GM18909 (cell line): ENCODE measurements around the gene EPN3.

Experiments used
- ATAC-seq: cut with Tn5 transposase; IDR thresholded peaks from one replicate; pipeline ENCODE4 v1.9.1; 2021; ENCODE audit warnings: mild to moderate bottlenecking; ENCODE audit not compliant: unreplicated experiment, poor library complexity

The EPN3 gene

DNA sequence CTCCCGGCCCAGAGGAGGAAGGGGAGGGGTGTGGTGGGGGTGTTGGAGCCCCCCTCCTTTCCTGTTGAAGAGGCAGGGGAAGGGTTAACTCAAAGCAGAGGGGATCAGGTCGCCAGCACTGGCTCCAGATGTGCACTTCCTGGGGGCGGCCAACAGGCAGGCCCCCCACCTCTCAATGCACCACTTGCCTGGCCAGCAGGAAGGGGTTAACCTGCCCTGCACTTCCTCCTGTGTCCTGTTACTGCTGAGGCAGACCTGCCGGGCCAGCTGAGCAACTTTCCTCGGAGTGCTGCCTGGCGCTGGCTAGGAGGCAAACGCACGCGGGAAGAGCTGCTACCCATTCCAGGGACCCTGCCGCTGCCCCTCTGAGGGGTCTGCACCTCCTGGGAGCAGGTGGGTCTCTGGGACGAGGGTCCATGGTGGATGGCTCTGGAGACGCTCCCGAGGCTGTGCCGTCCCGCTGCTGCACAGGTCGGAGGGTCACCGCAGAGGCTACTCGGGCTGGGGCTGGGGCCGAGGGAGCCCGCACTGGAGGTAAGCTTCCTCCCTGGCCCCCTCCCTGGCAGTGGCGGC is at the start of gene EPN3:
EPN3 (plus strand) TSS at position 284 of the 573 bp plus-strand sequence. CDS start 3,822 bp downstream, outside the sequence.
- ATAC-seq: no peak

DNA sequence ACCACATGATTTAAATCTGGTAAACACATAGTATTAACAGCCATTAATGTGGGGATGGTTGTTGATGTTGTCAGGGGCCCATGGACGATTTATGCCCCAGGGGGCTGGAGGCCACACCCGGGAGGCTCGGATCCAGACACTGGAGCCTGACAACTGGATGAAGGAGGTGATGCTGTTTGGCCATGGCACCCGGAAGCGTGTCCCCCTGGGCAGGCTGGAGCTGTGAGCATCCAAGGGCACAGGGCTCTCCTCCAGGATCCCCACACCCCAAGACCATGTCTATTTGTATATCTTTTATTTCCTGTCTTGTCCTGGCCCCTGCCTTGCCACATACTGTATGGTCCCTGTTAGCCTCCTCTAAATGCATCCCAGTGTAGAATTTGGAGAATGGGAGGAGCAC is 49.3 kb upstream of the EPN3 start:
- ATAC-seq: no peak

DNA sequence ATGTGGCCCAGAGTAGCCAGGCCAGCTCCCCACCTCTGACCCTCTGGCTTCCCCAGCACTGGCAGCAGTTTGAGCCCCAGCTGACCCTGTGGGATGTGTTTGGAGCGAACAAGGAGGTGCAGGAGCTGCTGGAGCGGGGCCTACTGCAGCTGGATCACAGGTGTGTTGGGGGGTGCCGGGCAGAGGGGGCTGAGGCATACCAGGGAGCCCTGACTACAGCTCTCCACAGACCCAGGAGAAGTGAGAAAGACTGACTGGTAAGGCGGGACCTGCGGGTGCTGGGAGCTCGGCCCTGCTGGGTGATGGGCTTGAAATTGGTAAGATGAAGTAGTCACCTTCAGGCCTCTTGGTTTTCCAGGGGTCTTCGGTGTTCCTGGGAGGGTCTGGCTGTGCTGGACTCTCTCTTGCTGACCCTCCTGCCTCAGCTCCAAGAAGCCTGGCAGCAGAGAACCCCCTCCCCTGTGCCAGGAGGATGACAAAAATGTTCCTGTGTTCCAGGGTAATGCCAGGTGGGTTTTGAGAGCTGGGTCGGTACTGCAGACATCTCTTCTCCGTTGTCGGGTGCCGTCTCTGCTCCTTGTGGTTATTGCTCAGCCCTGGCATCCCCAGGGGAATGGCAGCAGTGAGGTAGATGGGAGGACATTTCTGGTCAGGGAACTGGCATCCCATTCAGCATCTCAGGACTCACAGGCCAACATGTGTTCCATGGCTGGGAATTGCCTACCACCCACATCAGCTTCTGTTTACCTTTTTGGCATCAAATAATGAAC is 48.0 kb upstream of the EPN3 start:
- no peak for ATAC-seq

DNA sequence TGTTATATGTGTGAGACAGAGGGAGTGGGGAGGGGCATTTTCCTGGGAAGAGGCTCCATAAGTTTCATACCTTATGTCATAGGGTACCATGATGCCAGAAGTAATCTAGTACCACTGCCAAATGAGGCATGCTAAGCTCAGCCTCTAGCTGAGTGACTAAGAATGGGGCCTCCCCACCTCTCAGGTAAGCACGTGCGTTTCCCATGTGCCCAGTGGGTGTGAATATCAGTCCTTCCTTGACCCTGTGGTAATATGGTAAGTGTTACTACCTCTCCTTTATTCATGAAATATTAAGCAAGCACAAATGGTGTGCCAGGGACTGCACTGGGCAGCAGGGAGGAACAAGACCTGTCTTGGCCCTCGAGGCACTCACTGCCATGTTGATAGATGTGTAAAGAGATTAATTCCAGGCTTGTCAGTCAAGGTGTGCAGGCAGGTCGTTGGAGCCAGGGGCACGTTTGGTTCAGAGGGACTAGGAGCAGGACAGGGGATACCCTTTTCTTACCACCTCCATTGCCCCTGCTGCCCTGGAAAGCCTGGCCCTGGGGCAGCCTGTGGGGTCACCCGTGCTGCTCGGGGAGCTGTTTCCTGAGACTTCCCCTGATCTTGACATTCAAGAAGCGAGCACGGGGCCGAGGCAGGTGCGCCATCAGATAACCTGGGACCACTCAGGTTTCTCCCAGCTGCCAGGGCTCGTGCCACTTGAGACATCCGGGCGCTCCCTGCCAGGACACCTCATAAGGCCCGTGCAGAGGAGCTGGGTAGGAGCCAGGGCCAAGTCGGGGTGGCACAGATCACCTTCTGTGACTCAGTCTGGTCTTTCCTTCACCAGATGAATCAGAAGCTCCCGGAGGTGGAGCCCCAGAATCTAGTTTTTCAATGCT is 45.1 kb upstream of the EPN3 start:
- ATAC-seq: no peak

DNA sequence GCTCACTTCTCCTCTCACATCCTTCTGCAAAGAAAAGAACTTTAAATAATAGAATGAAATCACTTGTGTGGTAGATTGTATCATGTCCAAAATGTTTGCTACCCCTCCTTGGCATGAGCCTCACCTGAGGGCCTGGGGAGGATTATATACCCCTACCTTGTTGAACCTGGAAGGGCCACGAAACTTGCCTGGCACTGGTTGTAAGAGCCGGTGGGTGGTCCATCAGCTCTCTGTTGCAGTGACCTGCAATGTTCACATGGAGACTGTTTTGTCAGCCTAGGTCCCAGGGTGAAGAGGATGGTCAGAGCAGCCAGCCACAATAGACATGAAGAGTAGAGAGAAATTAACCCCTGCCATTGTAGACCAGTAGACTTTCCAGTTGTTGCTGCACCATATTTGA is 43.7 kb upstream of the EPN3 start:
- no peak for ATAC-seq

DNA sequence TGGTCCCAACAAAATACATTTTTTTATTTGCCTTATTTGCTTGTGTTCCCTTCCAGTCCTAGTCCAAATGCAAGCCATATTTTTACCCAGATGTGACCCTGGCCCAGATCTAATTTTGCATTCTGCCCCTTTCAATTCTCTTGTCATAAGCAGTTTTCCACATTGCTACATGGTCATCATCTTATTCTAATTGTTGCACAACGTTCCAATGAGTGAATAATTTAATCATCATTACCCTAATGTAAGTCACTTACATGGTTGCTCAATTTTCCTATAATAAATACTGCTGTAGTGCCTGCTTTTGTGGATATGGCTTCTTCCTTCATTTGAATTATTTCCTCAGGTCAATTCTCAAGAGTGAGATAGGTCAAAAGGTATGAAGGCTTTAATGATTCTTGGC is 41.0 kb upstream of the EPN3 start:
- ATAC-seq: no peak

DNA sequence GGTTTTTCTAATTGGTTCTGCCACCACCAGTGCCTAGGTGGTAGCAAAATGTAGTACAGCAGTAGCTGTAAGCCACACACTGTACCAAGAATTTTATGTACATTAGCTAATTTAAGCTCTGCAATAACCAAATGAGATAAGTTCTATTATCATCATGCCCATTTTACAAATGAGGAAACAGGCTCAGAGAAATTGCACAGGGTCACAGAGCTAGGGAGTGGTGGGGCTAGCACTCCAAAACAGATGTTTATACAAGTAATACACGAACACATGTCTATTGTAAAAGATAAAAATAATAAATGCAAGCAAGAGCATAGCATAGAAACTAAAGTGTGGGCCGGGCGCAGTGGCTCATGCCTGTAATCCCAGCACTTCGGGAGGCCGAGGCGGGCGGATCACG is 40.3 kb upstream of the EPN3 start:
- no peak for ATAC-seq

DNA sequence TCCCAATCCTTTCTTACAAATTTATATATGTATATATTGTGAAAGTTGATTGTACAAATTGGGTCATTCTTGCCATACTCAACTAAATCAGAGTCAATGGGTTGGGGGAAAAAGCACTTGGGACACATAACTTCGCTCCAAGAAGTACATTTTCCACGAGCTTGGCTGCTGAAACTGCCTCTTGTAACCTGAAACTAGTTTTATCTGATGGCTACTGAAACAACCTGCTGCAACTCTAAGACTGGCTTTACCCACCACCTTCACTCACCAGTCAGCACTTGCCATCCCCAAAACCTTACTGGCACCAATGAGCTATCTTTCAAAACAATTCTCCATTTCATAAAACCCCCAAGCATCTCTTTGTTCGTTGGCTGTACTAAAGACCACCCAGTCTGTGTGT is 38.8 kb upstream of the EPN3 start:
- ATAC-seq: no peak

DNA sequence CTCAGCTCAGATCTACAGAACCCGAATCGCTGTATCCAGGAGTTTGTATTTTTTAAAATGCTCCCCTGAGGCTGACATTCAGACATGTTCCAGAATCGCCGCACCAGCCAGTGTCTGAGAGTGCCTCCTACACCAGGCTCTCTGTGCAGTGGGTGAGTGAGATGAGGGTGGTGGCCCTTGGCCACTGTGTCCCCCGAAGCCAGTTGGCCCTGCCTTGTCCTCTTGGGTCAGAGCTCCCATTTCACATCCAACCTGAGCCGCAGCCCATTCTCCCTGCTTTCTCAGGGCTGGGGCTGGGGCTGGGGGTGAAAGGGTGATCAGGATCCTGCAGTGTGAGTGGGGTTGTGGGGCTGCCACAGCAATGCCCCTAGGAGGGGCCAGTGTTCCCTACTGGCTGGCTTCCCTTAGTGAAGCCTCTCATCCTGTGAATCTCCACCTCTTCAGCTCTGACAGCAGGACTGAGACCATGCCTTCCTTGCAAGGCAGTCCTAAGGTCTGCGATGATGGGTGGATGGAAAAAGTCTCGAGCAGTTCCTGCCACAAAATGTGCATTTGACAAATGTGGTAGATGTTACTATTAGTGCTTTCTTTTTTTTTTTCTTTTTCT is 37.2 kb upstream of the EPN3 start:
- ATAC-seq: no peak

DNA sequence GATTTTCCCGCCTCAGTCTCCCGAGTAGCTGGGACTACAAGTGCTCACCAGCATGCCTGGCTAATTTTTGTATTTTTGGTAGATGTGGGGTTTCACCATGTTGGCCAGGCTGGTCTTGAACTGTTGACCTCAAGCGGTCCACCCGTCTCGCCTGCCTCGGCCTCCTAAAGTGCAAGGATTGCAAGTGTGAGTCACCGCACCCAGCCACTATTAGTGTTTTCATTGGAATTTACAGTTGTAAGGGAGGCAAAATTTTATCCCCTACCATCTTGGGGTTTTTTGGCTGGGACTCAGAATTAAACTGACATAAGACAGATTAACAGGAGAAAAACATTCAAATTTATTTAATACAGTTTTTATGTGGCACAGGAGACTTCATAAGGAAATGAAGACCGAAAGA is 36.6 kb upstream of the EPN3 start:
- ATAC-seq: no peak

DNA sequence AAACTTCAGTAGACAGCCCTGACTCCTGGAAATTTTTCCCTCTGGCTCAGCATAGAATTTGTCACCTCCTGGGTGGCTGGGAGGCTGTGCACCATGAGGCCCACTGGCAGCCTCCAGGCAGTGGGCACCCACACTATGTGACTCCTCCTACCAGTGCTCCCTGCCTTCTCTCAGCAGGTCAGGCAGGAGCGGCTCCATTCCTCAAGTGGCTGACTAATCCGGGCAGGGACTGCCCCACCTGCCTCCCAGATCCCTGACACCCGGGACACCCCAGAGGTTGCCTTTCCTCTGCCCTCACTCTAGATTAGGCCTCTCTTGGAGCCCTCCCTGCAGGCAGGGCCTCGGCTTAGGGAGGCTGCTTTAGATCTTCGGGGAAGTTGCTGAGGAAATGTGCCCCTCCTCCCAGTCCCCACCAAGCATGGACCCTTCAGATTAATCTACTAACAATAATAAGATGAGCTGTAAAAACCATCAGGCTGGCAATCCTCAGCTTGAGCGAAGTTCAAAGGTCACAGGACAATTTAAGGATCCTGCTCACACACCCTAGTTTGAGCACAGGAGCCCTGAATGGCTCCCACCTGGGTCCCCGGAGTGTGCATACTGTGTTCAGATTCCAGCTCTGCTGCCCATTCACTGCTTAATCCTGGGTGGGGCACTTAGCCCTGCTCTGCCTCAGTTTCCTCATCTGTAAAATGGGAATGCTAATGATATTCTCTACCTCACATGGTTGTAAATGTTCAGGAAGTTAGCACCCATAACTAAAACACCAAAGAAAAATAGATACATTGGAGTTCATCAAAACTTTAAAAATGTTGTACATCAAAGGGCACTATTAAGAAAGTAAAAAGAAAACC is 34.3 kb upstream of the EPN3 start:
- no peak for ATAC-seq

DNA sequence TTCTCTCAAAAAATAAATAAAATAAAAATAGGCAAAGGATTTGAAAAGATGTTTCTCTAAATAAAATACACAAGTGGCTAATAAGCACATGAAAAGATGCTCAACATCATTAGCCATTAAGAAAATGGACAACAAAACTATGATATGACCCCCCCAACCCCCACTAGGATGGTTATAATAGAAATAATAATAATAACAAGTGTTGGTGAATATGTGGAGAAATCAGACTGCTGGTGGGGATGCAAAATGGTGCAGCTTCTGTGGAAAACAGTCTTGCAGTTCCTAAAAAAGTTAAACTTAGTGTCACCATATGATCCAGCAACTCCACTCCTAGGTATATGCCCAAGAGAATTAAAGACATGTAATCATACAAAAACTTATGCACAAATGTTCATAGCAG is 33.3 kb upstream of the EPN3 start:
- ATAC-seq: no peak

DNA sequence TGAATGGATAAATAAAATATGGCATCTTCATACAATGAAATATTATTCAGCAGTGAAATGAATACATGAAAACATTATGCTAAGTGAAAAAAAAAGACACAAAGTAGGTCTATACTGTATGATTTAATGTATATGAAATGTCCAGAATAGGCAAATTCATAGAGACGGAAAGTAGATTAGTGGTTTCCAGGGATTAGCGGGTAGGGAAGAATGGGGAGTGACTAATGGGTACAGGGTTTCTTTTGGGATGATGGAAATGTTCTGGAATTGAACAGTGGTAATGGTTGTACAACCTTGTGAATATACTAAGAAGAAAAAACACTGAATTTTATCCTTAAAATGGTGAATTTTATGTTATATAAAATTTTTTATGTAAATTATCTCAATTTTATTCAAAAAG is 32.8 kb upstream of the EPN3 start:
- ATAC-seq: no peak

DNA sequence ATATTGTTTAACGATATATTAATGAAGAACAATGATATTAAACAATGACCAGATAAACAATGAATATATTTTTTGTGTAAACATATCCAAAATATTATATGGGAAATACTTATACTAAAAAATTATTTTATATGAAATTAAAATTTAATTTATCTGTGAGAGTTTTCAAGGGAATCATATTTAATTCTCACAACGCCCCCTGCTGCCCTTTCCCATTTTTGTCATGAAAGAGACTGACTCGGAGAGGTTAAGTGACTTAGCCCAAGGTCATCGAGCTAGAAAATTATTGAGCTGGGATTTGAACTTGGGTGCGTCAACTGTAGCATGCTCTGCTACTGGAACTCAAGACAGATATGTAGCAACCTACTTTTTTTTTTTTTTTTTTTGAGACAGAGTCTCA is 31.5 kb upstream of the EPN3 start:
- no peak for ATAC-seq

DNA sequence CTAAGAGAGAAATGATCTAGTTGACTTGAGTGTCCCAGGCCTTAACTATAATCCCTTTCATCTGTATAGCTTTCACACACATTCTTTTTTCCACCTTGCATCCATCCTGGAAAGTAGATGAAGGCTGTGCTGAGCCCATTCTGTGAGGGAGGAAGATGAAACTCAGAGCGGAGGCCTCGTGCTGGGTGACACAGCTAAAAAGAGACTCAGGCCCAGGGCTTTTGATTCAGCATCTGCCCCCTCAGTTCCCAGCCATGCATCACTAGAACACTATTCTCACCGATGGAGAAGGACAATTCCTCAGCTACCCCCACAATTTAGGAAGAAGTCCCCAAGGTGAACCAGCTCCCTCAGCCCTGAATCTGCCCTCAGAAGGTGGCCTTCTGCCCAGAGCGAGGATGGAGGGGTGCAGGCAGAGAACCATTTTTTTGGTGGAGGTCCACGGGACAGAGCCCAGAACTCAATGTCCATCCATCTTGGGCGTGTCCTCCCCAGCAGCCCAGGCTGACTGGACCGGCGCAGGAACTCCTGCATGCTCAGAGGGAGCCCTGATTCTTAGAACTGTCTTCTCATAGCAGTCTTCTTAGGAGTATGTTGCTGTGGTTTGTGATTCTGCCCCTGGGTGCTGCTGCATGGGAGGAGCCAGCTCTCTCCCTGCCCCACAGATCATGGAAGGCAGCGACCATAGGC is 30.1 kb upstream of the EPN3 start:
- no peak for ATAC-seq

DNA sequence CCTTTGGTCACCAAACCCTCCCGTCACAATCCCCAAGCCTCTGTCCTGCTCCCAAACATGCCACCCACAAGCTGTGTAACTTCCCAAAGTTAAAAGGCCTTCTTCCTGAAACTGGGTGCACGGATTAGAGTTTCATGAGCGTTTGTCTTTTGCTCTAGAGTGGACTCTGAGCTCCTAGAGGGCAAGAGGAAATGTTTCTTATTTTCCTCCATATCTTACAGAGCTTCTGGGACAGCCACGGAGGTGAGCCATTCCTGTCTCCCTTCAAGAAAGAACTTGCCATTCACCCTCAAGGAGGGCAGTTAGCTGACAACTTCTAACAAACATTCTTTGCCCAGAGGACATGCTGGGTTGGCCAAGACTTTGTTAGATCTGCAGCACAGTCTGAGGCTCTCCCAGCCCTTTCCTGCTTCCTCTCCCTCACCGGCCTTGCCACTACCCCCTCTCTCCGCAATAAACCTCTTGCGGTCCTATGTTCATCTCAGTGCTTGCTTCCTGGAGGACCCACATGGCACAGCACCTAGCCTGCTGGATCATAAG is 26.9 kb upstream of the EPN3 start:
- no peak for ATAC-seq

DNA sequence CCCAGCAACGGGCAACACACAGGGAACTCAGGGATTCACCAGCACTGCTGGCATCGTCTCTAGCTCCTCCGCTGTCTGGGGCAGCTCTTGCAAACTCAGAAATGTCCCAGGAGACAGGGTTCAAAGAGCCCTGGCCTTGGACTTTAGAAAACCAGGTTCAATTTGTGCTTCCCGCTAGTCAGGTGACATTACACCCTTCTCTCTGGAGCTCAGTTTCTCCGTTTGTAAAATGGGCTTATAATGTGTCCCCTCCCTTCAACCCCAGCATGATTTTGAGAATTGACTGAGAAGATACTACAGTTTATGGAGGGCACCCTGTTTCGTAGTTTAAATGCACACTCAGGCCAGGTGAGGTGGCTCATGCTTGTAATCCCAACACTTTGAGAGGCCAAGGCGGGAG is 26.2 kb upstream of the EPN3 start:
- ATAC-seq: no peak

DNA sequence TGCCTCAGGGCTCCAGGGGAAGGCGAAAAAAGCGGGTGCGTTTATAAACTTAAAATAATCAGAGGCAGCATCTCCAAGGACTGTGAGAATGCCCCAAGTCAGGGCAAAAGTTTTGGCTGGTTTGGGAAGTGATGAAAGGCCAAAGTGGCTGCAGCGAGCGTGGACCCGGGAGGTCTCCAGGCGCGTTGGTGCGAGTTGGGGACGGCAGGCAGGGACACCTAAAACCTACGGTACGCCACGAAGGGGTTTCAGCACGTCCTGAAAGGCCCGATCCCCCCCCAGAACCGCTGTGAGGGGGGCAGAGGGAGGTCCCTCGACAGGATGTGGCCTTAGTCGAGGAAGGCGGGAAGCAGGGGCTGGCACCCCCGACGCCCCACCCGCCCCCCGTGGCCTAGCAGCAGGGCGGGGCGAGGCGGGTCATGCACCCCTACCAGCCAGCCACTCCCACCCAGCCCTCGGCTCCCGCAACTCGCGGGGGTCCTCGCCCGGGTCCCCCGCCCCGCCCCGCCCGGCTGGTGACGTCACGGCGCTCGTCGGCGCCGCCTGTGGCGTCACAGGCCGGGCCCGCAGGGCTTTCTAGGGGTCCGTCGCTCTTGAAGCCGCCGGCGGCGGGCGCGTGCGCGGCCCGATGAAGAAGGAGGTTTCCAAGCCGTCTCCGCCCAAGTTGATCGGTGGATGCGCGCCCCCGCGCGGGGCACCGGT is 24.5 kb upstream of the EPN3 start, which contains the start of gene MYCBPAP:
MYCBPAP (plus strand) TSS at position 569 of the 702 bp plus-strand sequence. CDS start 236 bp downstream, outside the sequence.
- no peak for ATAC-seq
